KMS-11 (cell line): ENCODE data around the gene ANKRD36.
A peak's percentile ranks its signal among the peaks of the same experiment; 100 is the strongest.
"Not testable (repeated sequence)": the region's sequence is repeated elsewhere in the genome, so short reads cannot be mapped to it uniquely, and the experiment has no call there.

Experiments
- H2AFZ ChIP-seq: fragments of 200-600 bp; sonication (generic); 2 replicates; pipeline ENCODE4 v1.6.1; 2016; ENCODE audit warnings: antibody characterized with exemption, mixed run types, low read depth
- H3K27ac ChIP-seq: fragments of 200-600 bp; sonication (generic); 2 replicates; pipeline ENCODE4 v1.6.1; 2016; ENCODE audit warnings: mild to moderate bottlenecking, mixed run types
- H3K27me3 ChIP-seq: fragments of 200-600 bp; sonication (generic); 2 replicates; pipeline ENCODE4 v1.6.1; 2017; ENCODE audit warnings: mild to moderate bottlenecking, low read depth, mixed run types, moderate library complexity; ENCODE audit not compliant: insufficient read depth
- H3K36me3 ChIP-seq: fragments of 200-600 bp; sonication (generic); 2 replicates; pipeline ENCODE4 v1.6.1; 2017; ENCODE audit warnings: mild to moderate bottlenecking, mixed run types; ENCODE audit not compliant: insufficient read depth
- H3K4me1 ChIP-seq: fragments of 200-600 bp; sonication (generic); 2 replicates; pipeline ENCODE4 v1.6.1; 2016; ENCODE audit warnings: mild to moderate bottlenecking, low read depth, mixed run types; ENCODE audit not compliant: poor library complexity, severe bottlenecking
- H3K4me2 ChIP-seq: fragments of 200-600 bp; sonication (generic); 2 replicates; pipeline ENCODE4 v1.7.0; 2016; ENCODE audit warnings: mild to moderate bottlenecking, mixed run types
- H3K4me3 ChIP-seq: fragments of 200-600 bp; sonication (generic); IDR thresholded peaks from 2 replicates; pipeline ENCODE4 v1.6.1; 2017; ENCODE audit warnings: low read depth, low read length, mixed read lengths; ENCODE audit not compliant: insufficient read depth
- H3K79me2 ChIP-seq: fragments of 200-600 bp; sonication (generic); 2 replicates; pipeline ENCODE4 v1.6.1; 2016; ENCODE audit warnings: low read depth, mixed run types; ENCODE audit not compliant: insufficient read depth
- H3K9ac ChIP-seq: fragments of 200-600 bp; sonication (generic); 2 replicates; pipeline ENCODE4 v1.6.1; 2016; ENCODE audit warnings: mild to moderate bottlenecking, mixed run types
- H4K20me1 ChIP-seq: fragments of 200-600 bp; sonication (generic); 2 replicates; pipeline ENCODE4 v1.6.1; 2016; ENCODE audit warnings: mild to moderate bottlenecking, mixed run types; ENCODE audit not compliant: insufficient read depth
- TF ChIP-seq, protein P1 (sequence below): fragments of 200-600 bp; sonication (generic); conservative IDR thresholded peaks from 2 replicates; pipeline ENCODE4 v1.6.1; 2017; ENCODE audit warnings: low read depth, mild to moderate bottlenecking, antibody characterized with exemption, low read length, moderate library complexity, mixed read lengths

Gene ANKRD36

DNA sequence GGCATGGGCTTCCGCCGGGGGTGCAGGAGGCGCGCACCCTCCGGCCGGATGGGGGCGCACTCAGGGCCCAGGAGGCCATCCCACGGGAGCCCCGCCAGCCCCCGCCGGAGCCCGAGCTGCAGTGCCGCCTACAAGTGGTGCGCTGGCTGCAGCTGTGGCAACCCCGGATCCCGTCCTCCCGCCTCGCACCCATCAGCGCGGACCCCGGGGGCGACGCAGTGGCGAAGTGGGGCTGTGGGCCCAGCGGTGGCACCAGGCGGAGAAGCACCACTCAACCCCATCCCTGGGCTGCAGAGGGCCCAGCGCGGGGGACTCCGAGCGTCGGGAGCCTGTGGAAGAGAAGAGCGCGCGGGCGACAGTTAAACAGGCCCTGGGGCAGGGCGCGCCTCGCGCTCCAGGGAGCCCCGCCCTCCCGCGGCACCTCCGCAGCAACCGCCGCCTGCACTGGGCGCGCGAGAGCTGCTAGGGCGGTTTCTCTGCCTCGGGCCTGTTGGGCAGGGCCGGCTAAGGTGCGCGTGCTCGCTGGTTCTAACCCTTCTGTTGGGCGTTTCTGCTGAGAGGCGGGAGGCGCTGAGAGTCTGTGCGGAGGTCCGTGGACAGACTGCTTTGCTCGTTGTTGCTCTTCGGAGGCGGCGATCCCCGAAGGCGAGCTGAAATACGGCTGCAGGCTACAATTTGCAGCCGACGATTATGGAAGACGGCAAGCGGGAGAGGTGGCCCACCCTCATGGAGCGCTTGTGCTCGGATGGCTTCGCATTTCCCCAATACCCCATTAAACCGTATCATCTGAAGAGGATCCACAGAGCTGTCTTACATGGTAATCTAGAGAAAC, at the start of gene ANKRD36:
Gene ANKRD36 (plus strand): TSS at position 104 of the 832 bp plus-strand sequence. CDS start 587 bp downstream, at position 691.
- peak within 1 kb of the TSS; percentile 96 for H3K4me2 ChIP-seq
- peak within 1 kb of the TSS; percentile 96 for H3K27ac ChIP-seq
- H3K4me1 ChIP-seq, H3K79me2 ChIP-seq, H4K20me1 ChIP-seq, H3K4me3 ChIP-seq, H3K27me3 ChIP-seq, H3K36me3 ChIP-seq: not testable (repeated sequence)
- peak within 1 kb of the TSS; percentile 96 for H3K9ac ChIP-seq
- peak within 1 kb of the TSS; percentile 98 for H2AFZ ChIP-seq

DNA sequence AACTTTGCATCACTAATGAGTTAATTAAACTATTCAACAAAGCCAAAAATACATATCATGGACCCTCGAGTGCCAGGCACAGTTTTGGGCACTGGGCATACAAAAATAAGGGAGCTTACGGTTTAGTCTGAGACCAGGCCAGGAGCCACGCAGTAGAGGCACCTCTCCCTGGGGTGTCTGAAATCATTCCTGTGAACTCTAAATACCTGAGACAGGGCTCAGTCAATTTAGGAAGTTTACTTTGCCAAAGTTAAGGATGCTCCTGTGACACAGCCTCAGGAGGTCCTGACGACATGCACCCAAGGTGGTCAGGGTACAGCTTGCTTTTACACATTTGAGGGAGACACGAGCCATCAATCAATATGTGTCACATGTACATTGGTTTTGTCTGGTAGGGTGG, 46.9 kb upstream of the ANKRD36 start:
- H3K27ac ChIP-seq: not testable (repeated sequence)

DNA sequence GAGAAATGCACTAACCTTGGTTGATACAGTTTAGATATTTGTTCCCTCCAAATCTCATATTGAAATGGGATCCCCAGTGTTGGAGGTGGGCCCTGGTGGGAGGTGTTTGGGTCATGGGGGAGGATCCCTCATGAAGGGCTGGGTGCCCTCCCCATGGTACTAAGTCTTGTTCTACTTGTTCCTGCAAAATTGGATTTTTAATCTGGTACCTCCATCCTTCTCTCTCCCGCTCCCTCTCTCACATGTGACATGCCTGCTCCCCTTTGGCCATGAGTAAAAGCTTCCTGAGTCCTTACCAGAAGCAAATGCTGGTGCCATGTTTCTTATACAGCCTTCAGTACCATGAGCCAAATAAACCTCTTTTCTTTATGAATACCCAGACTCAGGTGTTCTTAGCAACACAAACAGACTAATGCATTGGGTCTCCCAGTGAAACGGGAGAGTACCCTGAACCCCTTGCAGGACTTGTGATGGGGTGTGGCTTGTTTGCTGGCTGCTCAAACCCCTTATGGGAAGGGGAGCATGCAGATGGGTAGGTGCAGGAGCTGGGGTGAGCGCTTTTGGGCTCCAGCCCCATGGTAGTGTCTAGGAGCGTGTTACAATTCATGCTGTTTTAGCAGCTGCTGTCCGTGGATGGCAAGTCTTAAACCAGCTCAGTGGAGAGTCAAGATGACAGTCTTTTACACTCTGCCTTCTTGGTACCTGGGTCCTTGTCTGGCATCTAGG, 45.5 kb upstream of the ANKRD36 start:
- H3K4me3 ChIP-seq: no peak overlapping the region
- no peak overlapping the region for H3K9ac ChIP-seq
- no peak overlapping the region for H3K27ac ChIP-seq
- H3K27me3 ChIP-seq: no peaks in the 10 kb centered on the region
- no peaks in the 10 kb centered on the region for H4K20me1 ChIP-seq
- no peak overlapping the region for H3K4me2 ChIP-seq
- H2AFZ ChIP-seq: no peak overlapping the region
- H3K79me2 ChIP-seq: no peaks in the 10 kb centered on the region
- TF ChIP-seq, protein P1, sequence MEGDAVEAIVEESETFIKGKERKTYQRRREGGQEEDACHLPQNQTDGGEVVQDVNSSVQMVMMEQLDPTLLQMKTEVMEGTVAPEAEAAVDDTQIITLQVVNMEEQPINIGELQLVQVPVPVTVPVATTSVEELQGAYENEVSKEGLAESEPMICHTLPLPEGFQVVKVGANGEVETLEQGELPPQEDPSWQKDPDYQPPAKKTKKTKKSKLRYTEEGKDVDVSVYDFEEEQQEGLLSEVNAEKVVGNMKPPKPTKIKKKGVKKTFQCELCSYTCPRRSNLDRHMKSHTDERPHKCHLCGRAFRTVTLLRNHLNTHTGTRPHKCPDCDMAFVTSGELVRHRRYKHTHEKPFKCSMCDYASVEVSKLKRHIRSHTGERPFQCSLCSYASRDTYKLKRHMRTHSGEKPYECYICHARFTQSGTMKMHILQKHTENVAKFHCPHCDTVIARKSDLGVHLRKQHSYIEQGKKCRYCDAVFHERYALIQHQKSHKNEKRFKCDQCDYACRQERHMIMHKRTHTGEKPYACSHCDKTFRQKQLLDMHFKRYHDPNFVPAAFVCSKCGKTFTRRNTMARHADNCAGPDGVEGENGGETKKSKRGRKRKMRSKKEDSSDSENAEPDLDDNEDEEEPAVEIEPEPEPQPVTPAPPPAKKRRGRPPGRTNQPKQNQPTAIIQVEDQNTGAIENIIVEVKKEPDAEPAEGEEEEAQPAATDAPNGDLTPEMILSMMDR: no peak
- H3K36me3 ChIP-seq: no peaks in the 10 kb centered on the region
- H3K4me1 ChIP-seq: no peaks in the 10 kb centered on the region

More for the DNA sequence above, 46.9 kb upstream of the ANKRD36 start:
- not testable (repeated sequence) for H2AFZ ChIP-seq, H3K27me3 ChIP-seq, H3K9ac ChIP-seq, H3K4me3 ChIP-seq, H3K36me3 ChIP-seq, H3K79me2 ChIP-seq, H3K4me2 ChIP-seq, H4K20me1 ChIP-seq, H3K4me1 ChIP-seq

DNA sequence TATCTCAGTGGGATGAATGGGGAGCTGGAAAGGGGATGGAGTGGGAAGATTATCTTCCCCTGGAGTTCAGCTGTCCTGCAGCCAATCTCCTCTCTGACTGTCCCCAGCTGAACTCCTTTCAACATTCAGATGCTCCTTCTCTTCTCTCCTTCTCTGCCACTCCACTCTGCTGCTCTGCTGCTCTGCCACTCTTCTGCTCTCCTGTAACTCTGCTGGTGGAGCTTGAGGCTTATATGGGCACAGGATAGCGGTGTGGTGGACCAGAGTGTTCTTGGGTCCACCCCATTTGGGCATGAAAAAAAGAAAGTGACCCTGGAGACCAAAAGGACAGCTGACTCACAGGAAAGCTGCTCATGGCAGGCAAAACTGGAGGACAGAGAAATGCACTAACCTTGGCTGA, 44.9 kb upstream of the ANKRD36 start:
- Histone ChIP-seq H2AFZ (no peak overlapping the region), H4K20me1 (no peaks in the 10 kb centered on the region), H3K9ac (no peak overlapping the region), H3K4me1 (no peaks in the 10 kb centered on the region), H3K79me2 (no peaks in the 10 kb centered on the region), H3K4me2 (no peak overlapping the region), H3K4me3 (no peak overlapping the region), H3K27me3 (no peaks in the 10 kb centered on the region), H3K27ac (no peak overlapping the region), H3K36me3 (no peaks in the 10 kb centered on the region)
- TF ChIP-seq, protein P1: no peak

DNA sequence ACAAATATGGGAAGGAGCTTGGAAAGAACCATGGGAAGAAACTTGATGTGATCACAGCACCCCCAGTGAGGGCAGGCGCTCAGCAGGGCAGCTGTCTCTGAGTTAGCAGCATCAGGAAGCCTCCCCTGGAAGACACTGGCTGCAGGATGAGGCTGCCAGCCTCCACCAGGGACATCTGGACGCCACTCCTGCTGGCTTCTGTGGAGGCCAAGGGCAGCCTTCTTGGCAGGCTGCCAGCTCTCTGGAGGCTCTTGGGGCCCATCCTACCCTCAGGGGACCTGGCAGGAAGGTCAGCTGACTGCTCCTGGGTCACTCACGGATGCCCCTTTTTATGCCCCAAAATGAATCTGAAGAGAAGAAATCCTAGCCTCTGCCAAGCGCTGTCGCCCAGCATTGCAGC, 44.2 kb upstream of the ANKRD36 start:
- not testable (repeated sequence) for H2AFZ ChIP-seq, H3K4me1 ChIP-seq, H3K4me2 ChIP-seq, H3K79me2 ChIP-seq, H3K27ac ChIP-seq, H3K4me3 ChIP-seq, H3K9ac ChIP-seq, H3K36me3 ChIP-seq, H3K27me3 ChIP-seq, H4K20me1 ChIP-seq

DNA sequence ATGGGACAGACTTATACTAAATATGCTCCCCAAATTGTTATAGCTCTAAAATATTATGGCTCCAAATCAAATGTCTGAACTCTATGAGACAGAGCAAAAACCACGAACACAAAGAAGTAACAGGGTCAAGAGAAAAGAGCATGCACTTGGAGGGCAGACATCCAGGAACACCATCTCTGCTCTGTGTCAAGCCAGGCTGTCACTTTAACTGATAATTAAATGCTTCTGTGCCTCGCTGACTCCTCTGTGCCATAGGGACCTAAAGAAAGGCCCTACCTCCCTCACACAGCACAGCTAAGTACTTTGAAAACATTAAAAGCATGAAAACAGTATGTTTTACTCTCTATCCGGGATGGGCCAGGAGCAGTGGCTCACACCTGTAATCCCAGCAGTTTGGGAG, 42.0 kb upstream of the ANKRD36 start:
- H3K4me1 ChIP-seq, H3K4me2 ChIP-seq, H3K9ac ChIP-seq, H3K79me2 ChIP-seq, H2AFZ ChIP-seq, H3K27ac ChIP-seq, H4K20me1 ChIP-seq, H3K4me3 ChIP-seq, H3K36me3 ChIP-seq, H3K27me3 ChIP-seq: not testable (repeated sequence)

DNA sequence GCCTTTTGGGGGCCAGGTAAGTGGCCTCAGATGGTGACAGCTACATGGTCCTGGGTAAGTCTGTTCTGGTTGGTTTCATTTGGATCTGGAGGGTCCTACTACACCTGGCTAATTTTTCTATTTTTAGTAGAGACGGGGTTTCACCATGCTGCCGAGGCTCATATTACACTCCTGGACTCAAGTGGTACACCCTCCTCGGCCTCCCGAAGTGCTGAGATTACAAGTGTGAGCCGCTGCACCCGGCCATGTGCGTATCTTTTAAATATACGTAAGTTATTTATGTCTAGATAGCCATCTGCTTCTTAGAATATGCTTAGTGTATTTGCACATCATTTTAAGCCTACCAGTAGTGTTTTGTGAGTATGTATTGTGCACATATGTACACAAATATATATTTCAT, 35.7 kb upstream of the ANKRD36 start:
- H4K20me1 ChIP-seq, H3K27me3 ChIP-seq, H3K27ac ChIP-seq: not testable (repeated sequence)

DNA sequence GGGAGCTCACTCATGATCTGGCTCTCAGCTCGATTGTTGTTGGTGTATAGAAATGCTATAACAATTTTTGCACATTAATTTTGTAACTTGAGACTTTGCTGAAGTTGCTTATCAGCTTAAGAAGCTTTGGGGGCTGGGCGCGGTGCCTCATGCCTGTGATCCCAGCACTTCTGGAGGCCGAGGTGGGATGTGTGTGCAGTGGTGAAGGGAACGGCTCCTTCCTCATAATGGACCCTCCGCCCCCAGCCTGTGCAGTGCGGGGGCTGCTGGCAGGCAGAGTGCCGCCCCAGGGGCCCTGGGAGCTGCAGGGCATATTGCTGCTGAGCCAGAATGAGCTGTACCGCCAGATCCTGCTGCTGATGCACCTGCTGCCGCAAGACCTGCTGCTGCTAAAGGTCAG, 32.1 kb upstream of the ANKRD36 start:
- not testable (repeated sequence) for H4K20me1 ChIP-seq, H3K79me2 ChIP-seq, H3K27me3 ChIP-seq, H3K27ac ChIP-seq, H3K9ac ChIP-seq, H3K36me3 ChIP-seq, H3K4me2 ChIP-seq, H2AFZ ChIP-seq, H3K4me3 ChIP-seq, H3K4me1 ChIP-seq

More for the DNA sequence above, 35.7 kb upstream of the ANKRD36 start:
- not testable (repeated sequence) for H3K4me3 ChIP-seq, H3K9ac ChIP-seq, H3K4me2 ChIP-seq, H2AFZ ChIP-seq, H3K4me1 ChIP-seq, H3K36me3 ChIP-seq, H3K79me2 ChIP-seq
